ENCODE measurements around the gene FTSJ3. TPM values are rescaled to one million over a fixed set of nuclear protein-coding genes. Genes with fewer than 3 reads are reported as not detected.

Gene FTSJ3
- total and polyA plus RNA-seq, 10 of the 15 experiments (the other 5 are each of a cell fraction or from before 2014, with no cell fraction given) = 17.2 to 79.2 (median 50.4) TPM

DNA sequence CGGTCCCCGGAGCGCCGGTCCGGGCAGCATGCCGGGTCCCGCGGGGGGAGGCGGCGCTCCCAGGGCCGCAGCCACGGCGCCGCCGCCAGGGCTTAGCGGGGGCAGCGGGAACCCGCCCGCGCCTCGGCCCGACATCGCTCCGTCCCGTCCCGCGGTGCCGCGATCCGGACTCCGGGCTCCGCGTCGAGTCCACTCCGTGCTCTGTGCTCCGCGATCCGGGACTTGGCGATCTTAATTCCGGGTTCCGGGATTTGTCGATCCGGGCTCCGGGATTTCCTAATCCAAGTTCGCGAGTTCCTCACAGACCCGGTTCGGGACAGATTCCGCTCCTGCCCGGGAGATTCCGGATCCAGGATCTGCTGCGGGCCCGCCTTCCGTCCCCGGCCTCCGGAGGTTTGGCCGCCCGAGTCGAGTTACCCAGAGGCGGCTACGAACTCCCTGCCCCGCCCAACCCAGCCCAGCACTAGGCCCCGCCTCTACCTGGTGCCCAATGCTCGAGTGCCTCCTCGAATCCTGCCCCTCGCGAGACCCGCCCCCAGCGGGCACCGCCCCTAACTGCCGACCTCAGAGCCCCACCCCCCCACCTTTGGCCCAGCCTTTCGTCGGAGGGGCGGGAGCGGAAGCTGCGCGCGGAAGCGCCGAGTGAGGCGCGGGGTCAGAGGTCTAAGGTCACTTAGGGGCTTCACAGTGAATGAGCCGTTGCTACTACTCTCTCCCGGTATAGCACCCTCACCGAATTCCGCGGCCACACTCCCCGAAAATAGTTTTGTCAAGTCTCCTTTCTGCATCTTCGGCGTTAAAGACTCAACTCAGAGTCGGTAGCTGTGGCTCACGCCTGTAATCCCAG, 15.3 kb upstream of the FTSJ3 start, which contains the start of gene SMARCD2:
Gene SMARCD2, minus strand, starts transcription at position 146 of the 847 bp plus-strand sequence. Its CDS starts 11 bp downstream, at position 135.
- Histone ChIP-seq H3K4me1 (ENCODE audit: control insufficient read depth, insufficient read depth, low read length) (peaks cover 18% of the 10 kb centered on the region), H4K20me1 (ENCODE audit: control insufficient read depth, insufficient read depth) (no peaks in the 10 kb centered on the region), H2AFZ (ENCODE audit: control insufficient read depth, low read depth, low read length) (peak within 1 kb of the TSS; percentile 84), H3K79me2 (ENCODE audit: control insufficient read depth, insufficient read depth, low read length) (peaks cover 48% of the 10 kb centered on the region), H3K27ac (ENCODE audit: control insufficient read depth, insufficient read depth) (peak within 1 kb of the TSS; percentile 80), H3K4me2 (ENCODE audit: control insufficient read depth, insufficient read depth) (peak within 1 kb of the TSS; percentile 90), H3K9ac (ENCODE audit: control insufficient read depth, insufficient read depth, low read length) (peak within 1 kb of the TSS; percentile 83), H3K9me3 (replicated peaks; ENCODE audit: control insufficient read depth, insufficient read depth, low read length) (no peaks in the 10 kb centered on the region; the same call in 1 of the 3 replicates), H3K27me3 (replicated peaks in 1 of 2; ENCODE audit: control insufficient read depth in 2 of 2, insufficient read depth in 2 of 2, low read length in 1 of 2) (no peaks in the 10 kb centered on the region), H3K4me3 (peak within 1 kb of the TSS; percentile 97), H3K36me3 (ENCODE audit: control insufficient read depth in 2 of 2, insufficient read depth in 2 of 2, low read length in 1 of 2) (no peaks in the 10 kb centered on the region; a peak in 1 of 4 replicates)
- TSS peak; percentile 77 for BruUV-seq (replicated peaks)
- CTCF ChIA-PET = interaction anchor here (0.8 to 7.0 kb wide), 10 partner anchors 13 to 414 kb away, joined by 3 to 51 read pairs (median 4); partner anchors contain the start of genes FTSJ3 and PSMC5
- ATAC-seq (peak; percentile 90), FAIRE-seq (peak; percentile 79), DNase-seq (ENCODE audit: low read depth, low spot score) (peak; percentile 90)
- intact Hi-C loops (cut with micrococcal nuclease; ENCODE audit: unreplicated experiment) = loop anchor here (2.0 to 5.0 kb wide), 3 partner anchors 70 to 145 kb away; partner anchors contain the start of genes CCDC47, DDX42 and STRADA
- POLR2A ChIA-PET = interaction anchor here (0.6 to 3.5 kb wide), 17 partner anchors 8 to 304 kb away, joined by 3 to 24 read pairs (median 5); partner anchors contain the start of genes CCDC47, DDX42, FTSJ3 and MAP3K3
- RAD21 ChIA-PET (ENCODE audit: unreplicated experiment) = interaction anchor here (0.9 to 1.2 kb wide), 5 partner anchors 86 to 232 kb away, joined by 3 to 8 read pairs (median 4); partner anchors contain the start of gene MAP3K3
- SMC1A ChIA-PET (ENCODE audit: uncharacterized antibody, unreplicated experiment) = interaction anchor here (0.9 to 2.0 kb wide), 2 partner anchors 14 to 17 kb away, joined by 4 to 8 read pairs; no protein-coding TSS in a partner anchor
- in situ Hi-C loops (cut with MboI) = loop anchor here (10.0 to 25.0 kb wide), 2 partner anchors 405 to 662 kb away; partner anchors contain the start of genes CEP95, CYB561 and DDX5
- 1% methylated on average over 90 of the region's 92 CpGs for WGBS (ENCODE audit: insufficient coverage, insufficient replicate concordance, low lambda C conversion rate, missing lambda C conversion rate)
- TF ChIP-seq EED (IDR thresholded peaks at IDR 0.05; ENCODE audit: low read depth) (peak; percentile 74), MAX (IDR thresholded peaks at IDR 0.05; ENCODE audit: low read depth, low read length) (0 out of 2 replicates have a peak, but pooled peaks have one; percentile 5), RB1 (IDR thresholded peaks at IDR 0.05; ENCODE audit: borderline replicate concordance) (peak; percentile 98; the same call in 1 of the 2 replicates), HSF1 (IDR thresholded peaks at IDR 0.05; ENCODE audit: low read depth, low read length) (peak; percentile 72), CBX5 (IDR thresholded peaks at IDR 0.05; ENCODE audit: low read depth) (no peak), SIX5 (IDR thresholded peaks at IDR 0.05; ENCODE audit: low read depth, low read length, severe bottlenecking) (peak; percentile 33), ZZZ3 (IDR thresholded peaks at IDR 0.05; ENCODE audit: control insufficient read depth, insufficient read length, low read depth) (no peak), ESRRA (IDR thresholded peaks at IDR 0.05; ENCODE audit: low read length) (peak; percentile 84; the same call in 1 of the 2 replicates), TBL1XR1 (IDR thresholded peaks at IDR 0.05; ENCODE audit: low read depth, low read length) (peak; percentile 79; the same call in 1 of the 2 replicates), CREB1 (IDR thresholded peaks at IDR 0.05; ENCODE audit: low read depth) (peak; percentile 63)
- TF ChIP-seq, protein P1, sequence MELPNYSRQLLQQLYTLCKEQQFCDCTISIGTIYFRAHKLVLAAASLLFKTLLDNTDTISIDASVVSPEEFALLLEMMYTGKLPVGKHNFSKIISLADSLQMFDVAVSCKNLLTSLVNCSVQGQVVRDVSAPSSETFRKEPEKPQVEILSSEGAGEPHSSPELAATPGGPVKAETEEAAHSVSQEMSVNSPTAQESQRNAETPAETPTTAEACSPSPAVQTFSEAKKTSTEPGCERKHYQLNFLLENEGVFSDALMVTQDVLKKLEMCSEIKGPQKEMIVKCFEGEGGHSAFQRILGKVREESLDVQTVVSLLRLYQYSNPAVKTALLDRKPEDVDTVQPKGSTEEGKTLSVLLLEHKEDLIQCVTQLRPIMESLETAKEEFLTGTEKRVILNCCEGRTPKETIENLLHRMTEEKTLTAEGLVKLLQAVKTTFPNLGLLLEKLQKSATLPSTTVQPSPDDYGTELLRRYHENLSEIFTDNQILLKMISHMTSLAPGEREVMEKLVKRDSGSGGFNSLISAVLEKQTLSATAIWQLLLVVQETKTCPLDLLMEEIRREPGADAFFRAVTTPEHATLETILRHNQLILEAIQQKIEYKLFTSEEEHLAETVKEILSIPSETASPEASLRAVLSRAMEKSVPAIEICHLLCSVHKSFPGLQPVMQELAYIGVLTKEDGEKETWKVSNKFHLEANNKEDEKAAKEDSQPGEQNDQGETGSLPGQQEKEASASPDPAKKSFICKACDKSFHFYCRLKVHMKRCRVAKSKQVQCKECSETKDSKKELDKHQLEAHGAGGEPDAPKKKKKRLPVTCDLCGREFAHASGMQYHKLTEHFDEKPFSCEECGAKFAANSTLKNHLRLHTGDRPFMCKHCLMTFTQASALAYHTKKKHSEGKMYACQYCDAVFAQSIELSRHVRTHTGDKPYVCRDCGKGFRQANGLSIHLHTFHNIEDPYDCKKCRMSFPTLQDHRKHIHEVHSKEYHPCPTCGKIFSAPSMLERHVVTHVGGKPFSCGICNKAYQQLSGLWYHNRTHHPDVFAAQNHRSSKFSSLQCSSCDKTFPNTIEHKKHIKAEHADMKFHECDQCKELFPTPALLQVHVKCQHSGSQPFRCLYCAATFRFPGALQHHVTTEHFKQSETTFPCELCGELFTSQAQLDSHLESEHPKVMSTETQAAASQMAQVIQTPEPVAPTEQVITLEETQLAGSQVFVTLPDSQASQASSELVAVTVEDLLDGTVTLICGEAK (IDR thresholded peaks at IDR 0.05; ENCODE audit: borderline replicate concordance) = peak; percentile 90
